Measurements from ENCODE around the gene ABCC4. TPM values are rescaled to one million over a fixed set of nuclear protein-coding genes. Genes with fewer than 3 reads are reported as not detected.

The ABCC4 gene
- total and polyA plus RNA-seq, 2 experiments from 2014 or later, result 4.3 to 12.2 TPM

DNA sequence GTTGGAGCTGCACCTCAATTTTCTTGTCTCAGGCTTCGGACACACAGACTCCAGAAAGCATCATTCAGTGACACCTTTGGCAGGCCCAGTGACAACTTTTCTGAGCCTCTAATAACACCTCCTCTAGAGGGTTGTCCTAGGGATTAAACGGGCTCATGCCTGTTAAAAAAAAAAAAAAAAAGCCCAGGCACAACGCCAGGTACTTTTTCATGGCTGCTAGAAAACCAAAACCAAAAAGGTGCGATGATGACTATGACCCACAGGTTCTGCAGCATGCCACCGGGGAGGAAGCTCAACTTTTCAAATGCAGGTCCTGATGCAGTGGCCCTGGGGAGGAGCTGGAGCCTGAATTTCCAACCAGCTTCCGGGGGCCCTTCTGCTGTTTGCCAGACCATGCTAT is 184.2 kb downstream of the ABCC4 start:
- H3K4me2 ChIP-seq, result no peak overlapping the region
- H4K20me1 ChIP-seq (replicated peaks; ENCODE audit: insufficient read depth), result no peaks in the 10 kb centered on the region
- H3K4me1 Mint-ChIP-seq, result peaks cover 20% of the 10 kb centered on the region; the same call in 2 of the 3 replicates
- peaks cover 2% of the 10 kb centered on the region for H3K27me3 Mint-ChIP-seq (ENCODE audit: insufficient read depth, low read depth, poor library complexity)
- no peaks in the 10 kb centered on the region for H3K9me3 Mint-ChIP-seq
- H3K27ac Mint-ChIP-seq, result no peak overlapping the region
- H3K4me1 ChIP-seq (ENCODE audit: insufficient read depth), result peaks cover 11% of the 10 kb centered on the region; the same call in 1 of the 2 replicates
- no peak overlapping the region for H3K4me3 ChIP-seq
- no peaks in the 10 kb centered on the region for H3K9me2 ChIP-seq (ENCODE audit: insufficient read depth)
- 0 out of 3 replicates have a peak, but pooled peaks cover 4% of the 10 kb centered on the region for H3K36me3 Mint-ChIP-seq (ENCODE audit: low read depth)
- no peak overlapping the region for H2AFZ ChIP-seq
- ATAC-seq (no peak), DNase-seq (ENCODE audit: low spot score) (no peak)
- H3F3A ChIP-seq (replicated peaks; ENCODE audit: low read depth), result no peaks in the 10 kb centered on the region
- TF ChIP-seq JUNB (IDR thresholded peaks at IDR 0.05; ENCODE audit: unreplicated experiment) (no peak), CTCF (conservative IDR thresholded peaks at IDR 0.05; ENCODE audit: low read depth in 2 of 2) (no peak), CREB1 (CRISPR knock-in tag; IDR thresholded peaks at IDR 0.05; ENCODE audit: low read depth) (no peak), STAT1 (IDR thresholded peaks at IDR 0.05; ENCODE audit: unreplicated experiment) (no peak), ETS1 (IDR thresholded peaks at IDR 0.05) (no peak), ZNF331 (CRISPR knock-in tag; IDR thresholded peaks at IDR 0.05; ENCODE audit: low read depth) (no peak), EZH2phosphoT487 (IDR thresholded peaks at IDR 0.05; ENCODE audit: unreplicated experiment) (no peak), POLR2AphosphoS5 (IDR thresholded peaks at IDR 0.05; ENCODE audit: low read depth) (no peak), ZNF114 (CRISPR knock-in tag; IDR thresholded peaks at IDR 0.05) (no peak), NANOG (IDR thresholded peaks at IDR 0.05; ENCODE audit: borderline replicate concordance) (no peak), EZH2 (IDR thresholded peaks at IDR 0.05; ENCODE audit: low read depth, unreplicated experiment) (no peak)
- TF ChIP-seq, protein P1, sequence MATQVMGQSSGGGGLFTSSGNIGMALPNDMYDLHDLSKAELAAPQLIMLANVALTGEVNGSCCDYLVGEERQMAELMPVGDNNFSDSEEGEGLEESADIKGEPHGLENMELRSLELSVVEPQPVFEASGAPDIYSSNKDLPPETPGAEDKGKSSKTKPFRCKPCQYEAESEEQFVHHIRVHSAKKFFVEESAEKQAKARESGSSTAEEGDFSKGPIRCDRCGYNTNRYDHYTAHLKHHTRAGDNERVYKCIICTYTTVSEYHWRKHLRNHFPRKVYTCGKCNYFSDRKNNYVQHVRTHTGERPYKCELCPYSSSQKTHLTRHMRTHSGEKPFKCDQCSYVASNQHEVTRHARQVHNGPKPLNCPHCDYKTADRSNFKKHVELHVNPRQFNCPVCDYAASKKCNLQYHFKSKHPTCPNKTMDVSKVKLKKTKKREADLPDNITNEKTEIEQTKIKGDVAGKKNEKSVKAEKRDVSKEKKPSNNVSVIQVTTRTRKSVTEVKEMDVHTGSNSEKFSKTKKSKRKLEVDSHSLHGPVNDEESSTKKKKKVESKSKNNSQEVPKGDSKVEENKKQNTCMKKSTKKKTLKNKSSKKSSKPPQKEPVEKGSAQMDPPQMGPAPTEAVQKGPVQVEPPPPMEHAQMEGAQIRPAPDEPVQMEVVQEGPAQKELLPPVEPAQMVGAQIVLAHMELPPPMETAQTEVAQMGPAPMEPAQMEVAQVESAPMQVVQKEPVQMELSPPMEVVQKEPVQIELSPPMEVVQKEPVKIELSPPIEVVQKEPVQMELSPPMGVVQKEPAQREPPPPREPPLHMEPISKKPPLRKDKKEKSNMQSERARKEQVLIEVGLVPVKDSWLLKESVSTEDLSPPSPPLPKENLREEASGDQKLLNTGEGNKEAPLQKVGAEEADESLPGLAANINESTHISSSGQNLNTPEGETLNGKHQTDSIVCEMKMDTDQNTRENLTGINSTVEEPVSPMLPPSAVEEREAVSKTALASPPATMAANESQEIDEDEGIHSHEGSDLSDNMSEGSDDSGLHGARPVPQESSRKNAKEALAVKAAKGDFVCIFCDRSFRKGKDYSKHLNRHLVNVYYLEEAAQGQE (IDR thresholded peaks at IDR 0.05; ENCODE audit: unreplicated experiment), result no peak
- TF ChIP-seq, protein P2, sequence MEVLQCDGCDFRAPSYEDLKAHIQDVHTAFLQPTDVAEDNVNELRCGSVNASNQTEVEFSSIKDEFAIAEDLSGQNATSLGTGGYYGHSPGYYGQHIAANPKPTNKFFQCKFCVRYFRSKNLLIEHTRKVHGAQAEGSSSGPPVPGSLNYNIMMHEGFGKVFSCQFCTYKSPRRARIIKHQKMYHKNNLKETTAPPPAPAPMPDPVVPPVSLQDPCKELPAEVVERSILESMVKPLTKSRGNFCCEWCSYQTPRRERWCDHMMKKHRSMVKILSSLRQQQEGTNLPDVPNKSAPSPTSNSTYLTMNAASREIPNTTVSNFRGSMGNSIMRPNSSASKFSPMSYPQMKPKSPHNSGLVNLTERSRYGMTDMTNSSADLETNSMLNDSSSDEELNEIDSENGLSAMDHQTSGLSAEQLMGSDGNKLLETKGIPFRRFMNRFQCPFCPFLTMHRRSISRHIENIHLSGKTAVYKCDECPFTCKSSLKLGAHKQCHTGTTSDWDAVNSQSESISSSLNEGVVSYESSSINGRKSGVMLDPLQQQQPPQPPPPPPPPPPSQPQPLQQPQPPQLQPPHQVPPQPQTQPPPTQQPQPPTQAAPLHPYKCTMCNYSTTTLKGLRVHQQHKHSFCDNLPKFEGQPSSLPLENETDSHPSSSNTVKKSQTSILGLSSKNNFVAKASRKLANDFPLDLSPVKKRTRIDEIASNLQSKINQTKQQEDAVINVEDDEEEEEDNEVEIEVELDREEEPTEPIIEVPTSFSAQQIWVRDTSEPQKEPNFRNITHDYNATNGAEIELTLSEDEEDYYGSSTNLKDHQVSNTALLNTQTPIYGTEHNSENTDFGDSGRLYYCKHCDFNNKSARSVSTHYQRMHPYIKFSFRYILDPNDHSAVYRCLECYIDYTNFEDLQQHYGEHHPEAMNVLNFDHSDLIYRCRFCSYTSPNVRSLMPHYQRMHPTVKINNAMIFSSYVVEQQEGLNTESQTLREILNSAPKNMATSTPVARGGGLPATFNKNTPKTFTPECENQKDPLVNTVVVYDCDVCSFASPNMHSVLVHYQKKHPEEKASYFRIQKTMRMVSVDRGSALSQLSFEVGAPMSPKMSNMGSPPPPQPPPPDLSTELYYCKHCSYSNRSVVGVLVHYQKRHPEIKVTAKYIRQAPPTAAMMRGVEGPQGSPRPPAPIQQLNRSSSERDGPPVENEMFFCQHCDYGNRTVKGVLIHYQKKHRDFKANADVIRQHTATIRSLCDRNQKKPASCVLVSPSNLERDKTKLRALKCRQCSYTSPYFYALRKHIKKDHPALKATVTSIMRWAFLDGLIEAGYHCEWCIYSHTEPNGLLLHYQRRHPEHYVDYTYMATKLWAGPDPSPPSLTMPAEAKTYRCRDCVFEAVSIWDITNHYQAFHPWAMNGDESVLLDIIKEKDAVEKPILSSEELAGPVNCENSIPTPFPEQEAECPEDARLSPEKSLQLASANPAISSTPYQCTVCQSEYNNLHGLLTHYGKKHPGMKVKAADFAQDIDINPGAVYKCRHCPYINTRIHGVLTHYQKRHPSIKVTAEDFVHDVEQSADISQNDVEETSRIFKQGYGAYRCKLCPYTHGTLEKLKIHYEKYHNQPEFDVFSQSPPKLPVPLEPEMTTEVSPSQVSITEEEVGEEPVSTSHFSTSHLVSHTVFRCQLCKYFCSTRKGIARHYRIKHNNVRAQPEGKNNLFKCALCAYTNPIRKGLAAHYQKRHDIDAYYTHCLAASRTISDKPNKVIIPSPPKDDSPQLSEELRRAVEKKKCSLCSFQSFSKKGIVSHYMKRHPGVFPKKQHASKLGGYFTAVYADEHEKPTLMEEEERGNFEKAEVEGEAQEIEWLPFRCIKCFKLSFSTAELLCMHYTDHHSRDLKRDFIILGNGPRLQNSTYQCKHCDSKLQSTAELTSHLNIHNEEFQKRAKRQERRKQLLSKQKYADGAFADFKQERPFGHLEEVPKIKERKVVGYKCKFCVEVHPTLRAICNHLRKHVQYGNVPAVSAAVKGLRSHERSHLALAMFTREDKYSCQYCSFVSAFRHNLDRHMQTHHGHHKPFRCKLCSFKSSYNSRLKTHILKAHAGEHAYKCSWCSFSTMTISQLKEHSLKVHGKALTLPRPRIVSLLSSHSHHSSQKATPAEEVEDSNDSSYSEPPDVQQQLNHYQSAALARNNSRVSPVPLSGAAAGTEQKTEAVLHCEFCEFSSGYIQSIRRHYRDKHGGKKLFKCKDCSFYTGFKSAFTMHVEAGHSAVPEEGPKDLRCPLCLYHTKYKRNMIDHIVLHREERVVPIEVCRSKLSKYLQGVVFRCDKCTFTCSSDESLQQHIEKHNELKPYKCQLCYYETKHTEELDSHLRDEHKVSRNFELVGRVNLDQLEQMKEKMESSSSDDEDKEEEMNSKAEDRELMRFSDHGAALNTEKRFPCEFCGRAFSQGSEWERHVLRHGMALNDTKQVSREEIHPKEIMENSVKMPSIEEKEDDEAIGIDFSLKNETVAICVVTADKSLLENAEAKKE (CRISPR knock-in tag; IDR thresholded peaks at IDR 0.05), result no peak
- H3K27ac ChIP-seq (ENCODE audit: low read depth), result no peak overlapping the region
- no peak overlapping the region for H3K4me3 Mint-ChIP-seq
- no peaks in the 10 kb centered on the region for H3K36me3 ChIP-seq (ENCODE audit: insufficient read depth)
- H3K27me3 ChIP-seq (ENCODE audit: insufficient read depth), result no peaks in the 10 kb centered on the region
- H3K79me2 ChIP-seq (replicated peaks; ENCODE audit: insufficient read depth), result no peaks in the 10 kb centered on the region
